H1 (cell line): ENCODE measurements around the gene HPCAL4. TPM values are rescaled to one million over a fixed set of nuclear protein-coding genes. Genes with fewer than 3 reads are reported as not detected.

Experiments used
- CTCF ChIA-PET: fragments of 300-600 bp; sonication (Branson Sonifier 250); formaldehyde crosslinking; loops from one replicate; lab custom pipeline; 2021; ENCODE audit not compliant: partially characterized antibody; lab: Charles Lee
- POLR2A ChIA-PET: fragments of 300-600 bp; sonication (Branson Sonifier 250); formaldehyde crosslinking; loops from one replicate; lab custom pipeline; 2021; ENCODE audit warnings: inconsistent platforms; ENCODE audit not compliant: partially characterized antibody; lab: Charles Lee
- DNase-seq, 2 experiments: peaks; one replicate each; pipeline versions ENCODE4 v3.0.0 to v3.0.0-alpha.2; 2010 to 2022; ENCODE audit warnings: low spot score in 2 of 2, low read depth in 1 of 2, mixed read lengths in 1 of 2
- FAIRE-seq: peaks from 2 replicates; lab custom pipeline; 2011; peaks lifted over from hg19 to GRCh38; lab: Jason Lieb, UNC
- H2AFZ ChIP-seq: 2 replicates; pipeline ENCODE4 v1.8.1; 2012; ENCODE audit warnings: low read length, inconsistent platforms
- H2AK5ac ChIP-seq: 2 replicates; pipeline ENCODE4 v1.6.1; 2013; ENCODE audit warnings: low read depth, low read length
- H2BK120ac ChIP-seq: replicated peaks from 2 replicates; pipeline ENCODE3; 2013; ENCODE audit warnings: low read depth, low read length, inconsistent platforms
- H2BK12ac ChIP-seq: 2 replicates; pipeline ENCODE4 v1.6.1; 2013; ENCODE audit warnings: low read depth, low read length
- H2BK15ac ChIP-seq: 2 replicates; pipeline ENCODE4 v1.6.1; 2013; ENCODE audit warnings: low read length
- H2BK20ac ChIP-seq: 2 replicates; pipeline ENCODE4 v1.6.1; 2013; ENCODE audit warnings: low read length
- H2BK5ac ChIP-seq: 2 replicates; pipeline ENCODE4 v1.6.1; 2013; ENCODE audit warnings: low read depth, low read length
- H3K14ac ChIP-seq: 2 replicates; pipeline ENCODE4 v1.6.1; 2013; ENCODE audit warnings: inconsistent platforms; ENCODE audit not compliant: insufficient read length
- H3K18ac ChIP-seq: 2 replicates; pipeline ENCODE4 v1.6.1; 2013; ENCODE audit warnings: low read length; ENCODE audit errors: extremely low read depth
- H3K23ac ChIP-seq: 2 replicates; pipeline ENCODE4 v1.6.1; 2013; ENCODE audit warnings: inconsistent platforms; ENCODE audit not compliant: insufficient read length
- H3K23me2 ChIP-seq: 2 replicates; pipeline ENCODE4 v1.6.1; 2013; ENCODE audit warnings: low read depth, low read length
- H3K27ac ChIP-seq: 2 replicates; pipeline ENCODE4 v1.6.1; 2011; ENCODE audit warnings: low read depth, low read length, inconsistent platforms
- H3K27me3 ChIP-seq, 4 experiments: replicated peaks in 1 of 4; 1 replicate in 1 of 4; 2 replicates in 3 of 4; pipeline versions ENCODE4 v1.6.1 to v1.8.1; 2011 to 2013; ENCODE audit warnings: low read length in 3 of 4, mild to moderate bottlenecking in 3 of 4, inconsistent platforms in 2 of 4, mixed read lengths in 2 of 4, moderate library complexity in 1 of 4; ENCODE audit not compliant: control insufficient read depth in 3 of 4, insufficient read depth in 3 of 4; ENCODE audit errors: extremely low read depth in 1 of 4
- H3K36me3 ChIP-seq, 4 experiments: 2 replicates each; pipeline versions ENCODE4 v1.6.1 to v1.8.1; 2011 to 2013; ENCODE audit warnings: mild to moderate bottlenecking in 4 of 4, low read length in 3 of 4, moderate library complexity in 2 of 4, control low read depth in 1 of 4, inconsistent platforms in 1 of 4; ENCODE audit not compliant: insufficient read depth in 4 of 4, control insufficient read depth in 2 of 4
- H3K4ac ChIP-seq: replicated peaks from 2 replicates; pipeline ENCODE3; 2013; ENCODE audit warnings: low read length, low read depth, mixed read lengths, inconsistent platforms; ENCODE audit not compliant: insufficient read length
- H3K4me1 ChIP-seq, 4 experiments: replicated peaks in 1 of 4; 1 replicate in 1 of 4; 2 replicates in 3 of 4; pipeline versions ENCODE4 v1.6.1 to v1.8.1; 2011 to 2013; ENCODE audit warnings: low read length in 3 of 4, inconsistent platforms in 2 of 4, mixed read lengths in 1 of 4; ENCODE audit not compliant: insufficient read depth in 4 of 4, control insufficient read depth in 3 of 4
- H3K4me2 ChIP-seq, 2 experiments: 2 replicates each; pipeline versions ENCODE4 v1.6.1 to v1.8.1; 2011 to 2013; ENCODE audit warnings: low read depth in 2 of 2, low read length in 2 of 2, control low read depth in 1 of 2, inconsistent platforms in 1 of 2, mild to moderate bottlenecking in 1 of 2; ENCODE audit not compliant: insufficient read depth in 1 of 2
- H3K4me3 ChIP-seq, 4 experiments: fragments of 200-600, 300-600 bp in 1 of 4; sonication (generic), shearing (Covaris generic), sonication (Bioruptor Twin) in 1 of 4; 2 replicates each; pipeline versions ENCODE4 v1.5.1 to v1.8.1; 2011 to 2016; ENCODE audit warnings: low read length in 4 of 4, low read depth in 3 of 4, control low read depth in 2 of 4, inconsistent platforms in 2 of 4, mild to moderate bottlenecking in 2 of 4, mixed read lengths in 1 of 4, moderate library complexity in 1 of 4; ENCODE audit not compliant: insufficient read depth in 2 of 4; ENCODE audit errors: extremely low read depth in 1 of 4
- H3K56ac ChIP-seq: replicated peaks from 2 replicates; pipeline ENCODE3; 2013; ENCODE audit warnings: low read depth, mild to moderate bottlenecking, mixed read lengths, low read length, inconsistent platforms; ENCODE audit not compliant: insufficient read length
- H3K79me1 ChIP-seq: 2 replicates; pipeline ENCODE4 v1.6.1; 2013; ENCODE audit warnings: low read depth, low read length, control low read depth
- H3K79me2 ChIP-seq, 2 experiments: 2 replicates each; pipeline versions ENCODE4 v1.6.1 to v1.8.1; 2012 to 2013; ENCODE audit warnings: low read length in 2 of 2, mild to moderate bottlenecking in 2 of 2, inconsistent platforms in 1 of 2; ENCODE audit not compliant: insufficient read depth in 2 of 2, control insufficient read depth in 1 of 2
- H3K9ac ChIP-seq, 4 experiments: replicated peaks in 1 of 4; 1 replicate in 1 of 4; 2 replicates in 3 of 4; pipeline versions ENCODE4 v1.6.1 to v1.8.1; 2011 to 2013; ENCODE audit warnings: low read depth in 3 of 4, low read length in 3 of 4, control low read depth in 2 of 4, mild to moderate bottlenecking in 2 of 4, moderate library complexity in 2 of 4, inconsistent platforms in 1 of 4; ENCODE audit errors: extremely low read depth in 1 of 4
- H3K9me3 ChIP-seq, 2 experiments: 2 replicates each; pipeline versions ENCODE4 v1.6.1 to v1.8.1; 2012 to 2013; ENCODE audit warnings: mild to moderate bottlenecking in 2 of 2, moderate library complexity in 2 of 2, control low read depth in 1 of 2, inconsistent platforms in 1 of 2, low read depth in 1 of 2, low read length in 1 of 2, mixed read lengths in 1 of 2; ENCODE audit not compliant: insufficient read depth in 2 of 2
- H4K20me1 ChIP-seq, 2 experiments: replicated peaks in 1 of 2; 2 replicates each; pipeline versions ENCODE3 to v1.8.1; 2011 to 2013; ENCODE audit warnings: inconsistent platforms in 2 of 2, low read length in 2 of 2, mild to moderate bottlenecking in 1 of 2; ENCODE audit not compliant: insufficient read depth in 2 of 2, control insufficient read depth in 1 of 2
- H4K5ac ChIP-seq: 2 replicates; pipeline ENCODE4 v1.6.1; 2013; ENCODE audit warnings: low read length, low read depth, mixed read lengths, inconsistent platforms; ENCODE audit not compliant: insufficient read length
- H4K8ac ChIP-seq: 2 replicates; pipeline ENCODE4 v1.8.0; 2013; ENCODE audit warnings: mild to moderate bottlenecking, moderate library complexity, low read length, inconsistent platforms; ENCODE audit not compliant: insufficient read depth; ENCODE audit errors: extremely low read depth
- H4K91ac ChIP-seq: replicated peaks from 2 replicates; pipeline ENCODE3; 2013; ENCODE audit warnings: low read length, mixed read lengths, inconsistent platforms; ENCODE audit not compliant: insufficient read length
- BACH1 ChIP-seq: IDR thresholded peaks from 2 replicates; pipeline ENCODE4 v1.6.1; 2012; ENCODE audit warnings: low read length, improper control_type of control experiment
- CEBPB ChIP-seq: IDR thresholded peaks from 2 replicates; pipeline ENCODE4 v1.6.1; 2012; ENCODE audit warnings: low read depth, low read length
- HDAC6 ChIP-seq: IDR thresholded peaks from one replicate; pipeline ENCODE4 v1.7.1; 2012; ENCODE audit warnings: low read depth, mild to moderate bottlenecking, inconsistent platforms, low read length, moderate library complexity
- KDM4A ChIP-seq: IDR thresholded peaks from one replicate; pipeline ENCODE4 v1.7.1; 2012; ENCODE audit warnings: low read depth, mild to moderate bottlenecking, moderate library complexity, low read length, inconsistent platforms; ENCODE audit not compliant: severe bottlenecking
- POLR2A ChIP-seq, 2 experiments: IDR thresholded peaks; 1 replicate in 1 of 2; 2 replicates in 1 of 2; pipeline ENCODE4 v1.6.1; 2011; ENCODE audit warnings: low read depth in 2 of 2, low read length in 2 of 2, mild to moderate bottlenecking in 2 of 2; ENCODE audit errors: control extremely low read depth in 1 of 2
- RNF2 ChIP-seq: fragments of 200-900, 300-1000 bp; sonication (generic); IDR thresholded peaks from 2 replicates; pipeline ENCODE4 v1.7.1; 2016; ENCODE audit warnings: borderline replicate concordance, low read depth, mild to moderate bottlenecking, antibody characterized with exemption, low read length; ENCODE audit not compliant: poor library complexity, severe bottlenecking; ENCODE audit errors: missing control alignments
- TCF12 ChIP-seq: IDR thresholded peaks from 2 replicates; pipeline ENCODE4 v1.6.1; 2011; ENCODE audit warnings: low read depth, mild to moderate bottlenecking, low read length
- WGBS, 2 experiments: shearing (Covaris generic) in 1 of 2; methylation state at CpG; one replicate each; pipeline versions ENCODE4 v1.1.6 to v1.1.7; 2013 to 2015; ENCODE audit warnings: low lambda C conversion rate in 2 of 2, mixed read lengths in 2 of 2, inconsistent platforms in 1 of 2, low coverage in 1 of 2, missing lambda C conversion rate in 1 of 2; ENCODE audit not compliant: insufficient replicate concordance in 2 of 2, insufficient coverage in 1 of 2, insufficient read length in 1 of 2; ENCODE audit errors: extremely low coverage in 1 of 2, missing lambda C conversion rate in 1 of 2; 5-methylcytosine and 5-hydroxymethylcytosine counted together
- polyA plus RNA-seq, 7 experiments: library from polyadenylated mRNA; depleted of rRNA in 3 of 7; stranded (reverse) in 5 of 7; unstranded in 2 of 7; fragments of >200 nt in 5 of 7; fragments of 200-250 nt in 2 of 7; gene quantifications; 1 replicate in 5 of 7; 2 replicates in 1 of 7; 4 replicates in 1 of 7; pipeline versions ENCODE4 v1.2.1 to v1.2.3, GENCODE V29; 2011 to 2013; ENCODE audit warnings: missing spikeins in 2 of 7, mixed read lengths in 2 of 7
- total RNA-seq: library from RNA; stranded (reverse); fragmentation: NEBNext Ultra II Directional; extraction: Animal tissue kit (Norgen Biotek cat#: 25700); gene quantifications from 2 replicates; pipeline ENCODE4 v1.2.1, GENCODE V29; 2021

Gene HPCAL4
- total and polyA plus RNA-seq, 2 of the 8 experiments (the other 6 are each of a cell fraction or from before 2014, with no cell fraction given) = 0.54 to 0.74 TPM

DNA sequence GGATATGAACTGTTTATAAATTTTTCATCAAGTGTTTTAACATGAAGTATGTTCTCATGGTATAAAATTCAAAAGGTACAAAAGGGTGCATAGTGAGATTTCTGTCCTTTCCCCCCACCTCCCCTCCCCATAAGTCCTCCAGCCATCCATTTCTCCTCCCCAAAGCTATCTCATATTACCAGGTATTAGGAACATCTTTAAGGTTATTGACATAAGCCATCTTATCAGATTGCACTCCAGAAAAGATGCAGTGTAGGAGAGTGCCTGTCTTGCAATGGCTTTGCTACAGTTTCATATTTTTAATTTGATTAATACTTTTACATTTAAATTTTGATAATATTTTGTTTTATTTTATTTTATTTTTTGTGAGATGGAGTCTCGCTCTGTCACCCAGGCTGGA is 13.5 kb upstream of the HPCAL4 start:
- CTCF ChIA-PET = interaction anchor here (1.7 to 2.0 kb wide), 3 partner anchors 10 to 34 kb away, joined by 4 to 7 read pairs (median 4); partner anchors contain the start of gene PPIE
- Histone ChIP-seq H3K79me1 (no peaks in the 10 kb centered on the region), H3K4me2 (no peak overlapping the region), H3K27ac (no peak overlapping the region), H2BK12ac (no peak overlapping the region), H3K56ac (no peak overlapping the region), H3K9ac (no peak overlapping the region), H3K4me3 (no peak overlapping the region), H3K36me3 (no peaks in the 10 kb centered on the region), H3K18ac (no peak overlapping the region), H3K23me2 (no peaks in the 10 kb centered on the region; the same call in 1 of the 2 replicates), H2BK20ac (no peak overlapping the region), H2AK5ac (no peak overlapping the region), H4K5ac (no peak overlapping the region), H3K4ac (no peak overlapping the region), H2BK15ac (no peak overlapping the region), H3K23ac (no peak overlapping the region), H2BK120ac (no peak overlapping the region), H3K9me3 (no peaks in the 10 kb centered on the region), H4K91ac (no peak overlapping the region), H4K20me1 (peaks cover 6% of the 10 kb centered on the region in 2 experiments), H3K27me3 (peaks cover 45 to 94% (median 78%) of the 10 kb centered on the region in 4 experiments), H3K14ac (no peak overlapping the region), H3K79me2 (no peaks in the 10 kb centered on the region), H2AFZ (no peak overlapping the region), H3K4me1 (peaks cover 0 to 17% (median 9%) of the 10 kb centered on the region in 4 experiments; a peak in 5 of 7 replicates), H4K8ac (no peak overlapping the region), H2BK5ac (no peak overlapping the region)
- POLR2A ChIA-PET = interaction anchor here (0.6 kb wide), 1 partner anchor 288 kb away, joined by 3 read pairs; no protein-coding TSS in a partner anchor
- no peak for TF ChIP-seq CEBPB
- TF ChIP-seq HDAC6 = no peak
- no peak for TF ChIP-seq TCF12
- no peak for TF ChIP-seq KDM4A
- no peak for TF ChIP-seq RNF2
- TF ChIP-seq BACH1 = no peak
- no peak for TF ChIP-seq POLR2A (IDR thresholded peaks at IDR 0.05; ENCODE audit: control extremely low read depth in 1 of 2, low read depth in 2 of 2, low read length in 2 of 2)
- DNase-seq = no peak
- 93% methylated on average over 1 of the region's 1 CpG; no CpG with 5 or more reads in 1 of the 2 experiments for WGBS, 2 experiments
- FAIRE-seq = no peak
